Kidney (tissue), 14 donors: Measurements from ENCODE around the gene PHB1. TPM values are rescaled to one million over a fixed set of nuclear protein-coding genes. Genes with fewer than 3 reads are reported as not detected.
A peak's percentile ranks its signal among the peaks of the same experiment; 100 is the strongest.

Experiments
- DNase-seq, 5 donors: peaks; one replicate each; pipeline ENCODE4 v3.0.0-alpha.2; 2013 to 2020
- FAIRE-seq: peaks from 2 replicates; lab custom pipeline; 2012; peaks lifted over from hg19 to GRCh38; lab: Jason Lieb, UNC
- H3K27ac ChIP-seq, 2 donors: one replicate each; pipeline ENCODE4 v1.7.0; 2013; ENCODE audit warnings: low read depth in 2 of 2, low read length in 2 of 2, inconsistent platforms in 1 of 2
- H3K27me3 ChIP-seq: one replicate; pipeline ENCODE4 v1.7.1; 2013; ENCODE audit warnings: low read length, inconsistent platforms; ENCODE audit not compliant: control insufficient read depth, insufficient read depth
- H3K36me3 ChIP-seq, 3 donors: one replicate each; pipeline versions ENCODE4 v1.7.0 to v1.7.1; 2013; ENCODE audit warnings: low read length in 3 of 3, control low read depth in 1 of 3, inconsistent platforms in 1 of 3; ENCODE audit not compliant: insufficient read depth in 3 of 3, control insufficient read depth in 2 of 3
- H3K4me1 ChIP-seq, 3 donors: one replicate each; pipeline versions ENCODE4 v1.7.0 to v1.7.1; 2013; ENCODE audit warnings: low read length in 3 of 3, inconsistent platforms in 1 of 3, low read depth in 1 of 3; ENCODE audit not compliant: control insufficient read depth in 2 of 3, insufficient read depth in 2 of 3
- H3K4me3 ChIP-seq, 3 donors: one replicate each; pipeline versions ENCODE4 v1.7.0 to v1.8.1; 2013; ENCODE audit warnings: low read length in 3 of 3, control low read depth in 1 of 3, inconsistent platforms in 1 of 3
- H3K9ac ChIP-seq, 3 donors: one replicate each; pipeline versions ENCODE4 v1.7.0 to v1.7.1; 2013; ENCODE audit warnings: low read length in 3 of 3, control low read depth in 1 of 3, inconsistent platforms in 1 of 3
- H3K9me3 ChIP-seq, 3 donors: one replicate each; pipeline versions ENCODE4 v1.7.0 to v1.7.1; 2013; ENCODE audit warnings: low read length in 3 of 3, control low read depth in 1 of 3, inconsistent platforms in 1 of 3; ENCODE audit not compliant: control insufficient read depth in 2 of 3, insufficient read depth in 1 of 3
- intact Hi-C: fragments of 100-400 bp; cut with DNase I; formaldehyde crosslinking; loops from one replicate; pipeline ENCODE4 v1.11.1; 2022
- polyA plus RNA-seq: library from polyadenylated mRNA; stranded (reverse); fragments of 350-450 nt; fragmentation: Illumina TruSeq; extraction: RNeasy Lipid Tissue Mini Kit (QIAGEN cat#74804); gene quantifications from one replicate; pipeline ENCODE4 v1.2.3, GENCODE V29; 2014; ENCODE audit warnings: low read depth, low replicate concordance; ENCODE audit not compliant: insufficient read depth
- total RNA-seq: library from RNA; stranded (reverse); fragmentation: NEBNext Ultra II Directional; extraction: Animal tissue kit (Norgen Biotek cat#: 25700); gene quantifications from one replicate; pipeline ENCODE4 v1.2.1, GENCODE V29; 2021
- TF ChIP-seq, protein P1 (sequence below): IDR thresholded peaks from 3 replicates; pipeline ENCODE4 v1.5.1; 2012; ENCODE audit warnings: mild to moderate bottlenecking, moderate library complexity, borderline replicate concordance; ENCODE audit not compliant: insufficient read depth; ENCODE audit errors: extremely low read depth
- donor health status: control.
- donor health status: control.
- donor health status: control.
- donor health status: control.
- donor health status: control.
- donor health status: DM: yes; HTN: yes; CAD: no.
- donor health status: Normal renal cell carcinoma (clear cell type).

PHB1 gene
- total and polyA plus RNA-seq, 2 donors from 2014 or later, result 161 to 469 TPM

DNA sequence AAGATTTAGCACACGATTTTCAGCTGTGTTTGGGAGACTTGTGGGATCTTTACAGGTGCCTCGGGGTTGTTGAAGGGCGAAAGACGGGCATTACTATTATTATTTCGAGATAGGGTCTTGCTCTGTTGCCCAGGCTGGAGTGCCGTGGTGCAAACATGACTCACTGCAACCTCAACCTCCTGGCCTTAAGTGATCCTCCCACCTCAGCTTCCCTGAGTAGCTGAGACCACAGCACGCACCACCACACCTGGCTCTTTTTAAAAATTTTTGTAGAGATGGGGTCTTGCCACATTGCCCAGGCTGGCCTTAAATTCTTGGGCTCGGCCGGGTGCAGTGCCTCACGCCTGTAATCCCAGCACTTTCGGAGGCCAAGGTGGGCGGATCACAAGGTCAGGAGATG is 29.7 kb upstream of the PHB1 start:
- Histone ChIP-seq H3K9me3 (no peaks in the 10 kb centered on the region), H3K4me3 (no peak overlapping the region), H3K27me3 (no peaks in the 10 kb centered on the region), H3K4me1 (no peaks in the 10 kb centered on the region), H3K27ac (no peak overlapping the region), H3K36me3 (no peaks in the 10 kb centered on the region), H3K9ac (no peak overlapping the region)
- TF ChIP-seq, protein P1, sequence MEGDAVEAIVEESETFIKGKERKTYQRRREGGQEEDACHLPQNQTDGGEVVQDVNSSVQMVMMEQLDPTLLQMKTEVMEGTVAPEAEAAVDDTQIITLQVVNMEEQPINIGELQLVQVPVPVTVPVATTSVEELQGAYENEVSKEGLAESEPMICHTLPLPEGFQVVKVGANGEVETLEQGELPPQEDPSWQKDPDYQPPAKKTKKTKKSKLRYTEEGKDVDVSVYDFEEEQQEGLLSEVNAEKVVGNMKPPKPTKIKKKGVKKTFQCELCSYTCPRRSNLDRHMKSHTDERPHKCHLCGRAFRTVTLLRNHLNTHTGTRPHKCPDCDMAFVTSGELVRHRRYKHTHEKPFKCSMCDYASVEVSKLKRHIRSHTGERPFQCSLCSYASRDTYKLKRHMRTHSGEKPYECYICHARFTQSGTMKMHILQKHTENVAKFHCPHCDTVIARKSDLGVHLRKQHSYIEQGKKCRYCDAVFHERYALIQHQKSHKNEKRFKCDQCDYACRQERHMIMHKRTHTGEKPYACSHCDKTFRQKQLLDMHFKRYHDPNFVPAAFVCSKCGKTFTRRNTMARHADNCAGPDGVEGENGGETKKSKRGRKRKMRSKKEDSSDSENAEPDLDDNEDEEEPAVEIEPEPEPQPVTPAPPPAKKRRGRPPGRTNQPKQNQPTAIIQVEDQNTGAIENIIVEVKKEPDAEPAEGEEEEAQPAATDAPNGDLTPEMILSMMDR, result no peak
- FAIRE-seq, result no peak
- peak in 1 of 5 donors; percentile 28 for DNase-seq
- intact Hi-C loops, result no loop called here

GRCh38 chr17:49443862-49444261 is 29.2 kb upstream of the PHB1 start:
- Histone ChIP-seq H3K27me3 (no peaks in the 10 kb centered on the region), H3K9ac (no peak overlapping the region), H3K4me3 (no peak overlapping the region), H3K27ac (no peak overlapping the region), H3K36me3 (no peaks in the 10 kb centered on the region), H3K9me3 (no peaks in the 10 kb centered on the region), H3K4me1 (no peaks in the 10 kb centered on the region)
- TF ChIP-seq, protein P1, result no peak
- intact Hi-C loops, result no loop called here
- FAIRE-seq (no peak), DNase-seq (no peak)

GRCh38 chr17:49442041-49442440 is 27.4 kb upstream of the PHB1 start:
- intact Hi-C loops, result no loop called here
- Histone ChIP-seq H3K4me1 (no peaks in the 10 kb centered on the region), H3K4me3 (no peak overlapping the region), H3K27me3 (no peaks in the 10 kb centered on the region), H3K9me3 (no peaks in the 10 kb centered on the region), H3K9ac (no peak overlapping the region), H3K27ac (no peak overlapping the region), H3K36me3 (no peaks in the 10 kb centered on the region)
- DNase-seq (no peak), FAIRE-seq (no peak)
- TF ChIP-seq, protein P1, result no peak

- Histone ChIP-seq H3K36me3 (no peaks in the 10 kb centered on the region), H3K4me3 (no peak overlapping the region), H3K27ac (no peak overlapping the region), H3K4me1 (no peaks in the 10 kb centered on the region), H3K27me3 (no peaks in the 10 kb centered on the region), H3K9me3 (no peaks in the 10 kb centered on the region), H3K9ac (no peak overlapping the region)
- TF ChIP-seq, protein P1, result no peak
- intact Hi-C loops, result no loop called here
- FAIRE-seq (no peak), DNase-seq (no peak)
Measured at GRCh38 chr17:49441578-49441977, 26.9 kb upstream of the PHB1 start.
